Prostate gland (tissue), 2 donors: ENCODE data around the gene UTP14A. TPM values are rescaled to one million over a fixed set of nuclear protein-coding genes. Genes with fewer than 3 reads are reported as not detected.

Experiments used
- DNase-seq: peaks from one replicate; pipeline ENCODE4 v3.0.0-alpha.2; 2019; ENCODE audit warnings: low spot score
- H3K27ac ChIP-seq, 2 donors: fragments of 200-600 bp; sonication (generic); 2 replicates each; pipeline ENCODE4 v1.5.1; 2017 to 2019
- H3K27me3 ChIP-seq: fragments of 200-600 bp; sonication (generic); replicated peaks from 2 replicates; pipeline ENCODE4 v1.5.1; 2019; ENCODE audit not compliant: insufficient read depth
- H3K36me3 ChIP-seq, 2 donors: fragments of 200-600 bp; sonication (generic); 1 replicate in 1 of 2; 2 replicates in 1 of 2; pipeline versions ENCODE4 v1.5.1 to v1.8.1; 2017 to 2019
- H3K4me1 ChIP-seq: fragments of 200-600 bp; sonication (generic); replicated peaks from 2 replicates; pipeline ENCODE4 v1.5.1; 2019
- H3K4me3 ChIP-seq, 2 donors: fragments of 200-600 bp; sonication (generic); 2 replicates each; pipeline ENCODE4 v1.5.1; 2017 to 2019
- H3K9me3 ChIP-seq: fragments of 200-600 bp; sonication (generic); 2 replicates; pipeline ENCODE4 v1.5.1; 2017
- POLR2A ChIP-seq: fragments of 450-650 bp; IDR thresholded peaks from one replicate; pipeline ENCODE4 v1.6.1; 2016; ENCODE audit warnings: antibody characterized with exemption, mild to moderate bottlenecking
- POLR2AphosphoS5 ChIP-seq: sonication (generic); formaldehyde crosslinking; IDR thresholded peaks from one replicate; pipeline ENCODE4 v1.6.1; 2017; ENCODE audit warnings: antibody characterized with exemption
- WGBS: methylation state at CpG from one replicate; pipeline ENCODE4 v1.1.5; 2018; 5-methylcytosine and 5-hydroxymethylcytosine counted together
- intact Hi-C: fragments of 100-400 bp; cut with DNase I; formaldehyde crosslinking; loops from one replicate; pipeline ENCODE4 v1.14.2; 2022
- total RNA-seq, 2 donors: library from RNA; depleted of rRNA; stranded (reverse); fragments of >200 nt; gene quantifications; one replicate each; pipeline ENCODE4 v1.1.0, GENCODE V29; 2016
- TF ChIP-seq, protein P1 (sequence below), 4 experiments: fragments of 200-600 bp in 2 of 4; fragments of 450-650 bp in 2 of 4; sonication (generic) in 2 of 4; IDR thresholded peaks; 1 replicate in 3 of 4; 2 replicates in 1 of 4; pipeline ENCODE4 v1.5.1; 2016 to 2019; ENCODE audit warnings: antibody characterized with exemption in 4 of 4, mild to moderate bottlenecking in 2 of 4, moderate library complexity in 2 of 4

Gene UTP14A
- total RNA-seq, 2 donors from 2014 or later, result 8.2 to 11.3 TPM

DNA sequence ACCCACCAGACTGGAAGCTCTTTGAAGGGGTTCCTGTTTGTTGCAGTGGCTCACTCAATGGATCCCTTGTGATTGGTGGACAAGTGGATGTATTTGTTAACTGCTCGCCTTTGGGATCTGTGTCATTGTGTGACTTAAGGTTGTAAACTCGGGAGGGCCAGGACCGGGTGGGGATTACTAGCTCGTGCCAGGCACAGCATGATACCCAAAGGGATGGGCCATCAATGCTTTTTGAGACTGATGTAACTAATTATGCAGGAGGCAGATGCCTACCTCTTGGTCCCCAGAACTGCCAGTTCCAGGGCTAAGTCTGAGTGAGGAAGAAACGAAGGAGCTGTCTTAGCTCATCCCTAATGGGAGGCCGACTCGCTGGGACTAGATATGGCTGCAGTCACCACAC, 27.7 kb downstream of the UTP14A start:
- WGBS, result 59% methylated on average over 4 of the region's 7 CpGs
- Histone ChIP-seq H3K9me3 (no peaks in the 10 kb centered on the region), H3K27me3 (no peaks in the 10 kb centered on the region), H3K27ac (no peak overlapping the region), H3K4me1 (no peaks in the 10 kb centered on the region), H3K36me3 (no peaks in the 10 kb centered on the region), H3K4me3 (no peak overlapping the region)
- no peak for DNase-seq
- TF ChIP-seq POLR2A (no peak), POLR2AphosphoS5 (no peak)
- TF ChIP-seq, protein P1, sequence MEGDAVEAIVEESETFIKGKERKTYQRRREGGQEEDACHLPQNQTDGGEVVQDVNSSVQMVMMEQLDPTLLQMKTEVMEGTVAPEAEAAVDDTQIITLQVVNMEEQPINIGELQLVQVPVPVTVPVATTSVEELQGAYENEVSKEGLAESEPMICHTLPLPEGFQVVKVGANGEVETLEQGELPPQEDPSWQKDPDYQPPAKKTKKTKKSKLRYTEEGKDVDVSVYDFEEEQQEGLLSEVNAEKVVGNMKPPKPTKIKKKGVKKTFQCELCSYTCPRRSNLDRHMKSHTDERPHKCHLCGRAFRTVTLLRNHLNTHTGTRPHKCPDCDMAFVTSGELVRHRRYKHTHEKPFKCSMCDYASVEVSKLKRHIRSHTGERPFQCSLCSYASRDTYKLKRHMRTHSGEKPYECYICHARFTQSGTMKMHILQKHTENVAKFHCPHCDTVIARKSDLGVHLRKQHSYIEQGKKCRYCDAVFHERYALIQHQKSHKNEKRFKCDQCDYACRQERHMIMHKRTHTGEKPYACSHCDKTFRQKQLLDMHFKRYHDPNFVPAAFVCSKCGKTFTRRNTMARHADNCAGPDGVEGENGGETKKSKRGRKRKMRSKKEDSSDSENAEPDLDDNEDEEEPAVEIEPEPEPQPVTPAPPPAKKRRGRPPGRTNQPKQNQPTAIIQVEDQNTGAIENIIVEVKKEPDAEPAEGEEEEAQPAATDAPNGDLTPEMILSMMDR (IDR thresholded peaks at IDR 0.05), result no peak
- intact Hi-C loops, result loop anchor here (5.0 kb wide), 1 partner anchor 49 kb away; the partner anchor contains the start of gene BCORL1

GRCh38 chrX:129934461-129934860, 28.5 kb downstream of the UTP14A start:
- no peaks in the 10 kb centered on the region for H3K9me3 ChIP-seq
- no peak overlapping the region for H3K27ac ChIP-seq
- no peaks in the 10 kb centered on the region for H3K4me1 ChIP-seq
- intact Hi-C loops, result loop anchor here (5.0 kb wide), 1 partner anchor 48 kb away; the partner anchor contains the start of gene BCORL1
- H3K27me3 ChIP-seq, result no peaks in the 10 kb centered on the region
- TF ChIP-seq, protein P1 (IDR thresholded peaks at IDR 0.05), result no peak
- TF ChIP-seq POLR2AphosphoS5 (no peak), POLR2A (no peak)
- H3K4me3 ChIP-seq, result no peak overlapping the region
- H3K36me3 ChIP-seq, result no peaks in the 10 kb centered on the region
- no peak for DNase-seq
- WGBS, result 66% methylated on average over 10 of the region's 10 CpGs

DNA sequence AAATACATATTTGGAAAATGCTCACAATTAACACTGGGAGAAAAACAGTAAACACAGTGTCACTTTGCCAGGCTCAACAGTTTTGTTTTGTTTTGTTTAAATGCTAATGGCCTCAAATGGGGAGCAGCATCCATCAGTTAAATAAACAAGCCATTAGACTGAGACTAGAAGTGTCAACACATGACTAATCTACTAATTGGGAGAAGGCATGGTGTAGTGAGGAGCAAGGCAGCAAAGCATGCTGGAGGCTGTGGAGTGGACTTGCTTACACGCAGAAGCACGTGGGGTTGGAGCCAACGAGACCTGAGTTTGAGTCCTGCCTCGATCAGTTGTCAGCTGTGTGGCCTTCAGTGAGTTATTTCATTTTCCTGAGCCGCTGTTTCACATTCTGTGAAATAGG, 29.0 kb downstream of the UTP14A start:
- intact Hi-C loops, result loop anchor here (5.0 kb wide), 1 partner anchor 47 kb away; the partner anchor contains the start of gene BCORL1
- Histone ChIP-seq H3K36me3 (no peaks in the 10 kb centered on the region), H3K27ac (no peak overlapping the region), H3K4me3 (no peak overlapping the region), H3K27me3 (no peaks in the 10 kb centered on the region), H3K4me1 (no peaks in the 10 kb centered on the region), H3K9me3 (no peaks in the 10 kb centered on the region)
- 98% methylated on average over 5 of the region's 5 CpGs for WGBS
- no peak for DNase-seq
- TF ChIP-seq POLR2AphosphoS5, result no peak
- TF ChIP-seq, protein P1 (IDR thresholded peaks at IDR 0.05), result no peak
- no peak for TF ChIP-seq POLR2A

- no peak for DNase-seq
- H3K4me3 ChIP-seq, result no peak overlapping the region
- intact Hi-C loops, result no loop called here
- no peaks in the 10 kb centered on the region for H3K27me3 ChIP-seq
- no peaks in the 10 kb centered on the region for H3K9me3 ChIP-seq
- TF ChIP-seq POLR2AphosphoS5, result no peak
- no peak for TF ChIP-seq POLR2A
- TF ChIP-seq, protein P1 (IDR thresholded peaks at IDR 0.05), result no peak
- no peaks in the 10 kb centered on the region for H3K4me1 ChIP-seq
- WGBS, result 88% methylated on average over 4 of the region's 4 CpGs
- H3K27ac ChIP-seq, result no peak overlapping the region
- no peaks in the 10 kb centered on the region for H3K36me3 ChIP-seq
Measured at GRCh38 chrX:129938081-129938480, 32.1 kb downstream of the UTP14A start.

DNA sequence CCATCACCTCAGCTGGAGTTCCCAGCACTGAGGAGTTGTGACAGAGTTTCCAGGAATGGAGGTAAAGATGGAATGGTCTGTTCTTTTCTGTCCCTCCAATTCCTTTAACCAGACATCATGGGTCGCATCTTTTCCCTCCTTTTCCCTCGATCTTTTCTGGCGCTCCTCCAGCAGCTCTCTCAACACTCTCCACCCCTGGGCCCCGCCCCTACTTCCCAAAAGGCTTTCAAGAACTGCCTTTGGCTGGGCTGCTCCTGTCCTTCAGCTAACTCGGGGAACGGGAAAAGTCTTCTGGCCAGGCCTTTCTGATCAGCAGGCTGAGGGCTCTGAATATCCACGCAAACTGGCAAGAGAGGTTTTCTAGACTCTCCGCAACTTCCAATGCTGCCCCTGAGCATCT, 34.0 kb downstream of the UTP14A start:
- intact Hi-C loops, result no loop called here
- TF ChIP-seq POLR2A (no peak), POLR2AphosphoS5 (no peak)
- TF ChIP-seq, protein P1 (IDR thresholded peaks at IDR 0.05), result no peak
- Histone ChIP-seq H3K27ac (no peak overlapping the region), H3K9me3 (no peaks in the 10 kb centered on the region), H3K4me1 (no peaks in the 10 kb centered on the region), H3K4me3 (no peak overlapping the region), H3K36me3 (no peaks in the 10 kb centered on the region), H3K27me3 (no peaks in the 10 kb centered on the region)
- WGBS, result 34% methylated on average over 8 of the region's 8 CpGs
- no peak for DNase-seq
